CD4-positive, CD25-positive, alpha-beta regulatory T cell (primary cell): ENCODE data around the gene DPYD. TPM values are rescaled to one million over a fixed set of nuclear protein-coding genes. Genes with fewer than 3 reads are reported as not detected.
A peak's percentile ranks its signal among the peaks of the same experiment; 100 is the strongest.

ENCODE experiments used
- ATAC-seq, 2 donors: fragments of 150-1000 bp; cut with Tn5 transposase; one replicate each; pipeline ENCODE4 v1.10.0; 2021; ENCODE audit warnings: low read depth in 2 of 2, moderate number of reproducible peaks in 2 of 2, moderate library complexity in 1 of 2
- DNase-seq, 3 donors: peaks; one replicate each; pipeline versions ENCODE4 v3.0.0 to v3.0.0-alpha.2; 2012 to 2022; ENCODE audit warnings: mixed read lengths in 1 of 3
- H3K27ac ChIP-seq: one replicate; pipeline ENCODE4 v1.7.0; 2013; ENCODE audit warnings: mild to moderate bottlenecking, low read length; ENCODE audit not compliant: insufficient read depth, poor library complexity, severe bottlenecking
- H3K27me3 ChIP-seq: one replicate; pipeline ENCODE4 v1.7.0; 2013; ENCODE audit warnings: low read length; ENCODE audit not compliant: control insufficient read depth, insufficient read depth
- H3K36me3 ChIP-seq: one replicate; pipeline ENCODE4 v1.7.0; 2013; ENCODE audit warnings: mild to moderate bottlenecking, low read length, moderate library complexity; ENCODE audit not compliant: control insufficient read depth, insufficient read depth
- H3K4me1 ChIP-seq: 2 replicates; pipeline ENCODE4 v1.7.0; 2013; ENCODE audit warnings: mild to moderate bottlenecking, low read length; ENCODE audit not compliant: insufficient read depth, control insufficient read depth, poor library complexity, severe bottlenecking
- H3K4me3 ChIP-seq: one replicate; pipeline ENCODE4 v1.7.0; 2013; ENCODE audit warnings: low read depth, mild to moderate bottlenecking, low read length, moderate library complexity
- H3K9me3 ChIP-seq, 2 experiments: 1 replicate in 1 of 2; 2 replicates in 1 of 2; pipeline ENCODE4 v1.7.0; 2013; ENCODE audit warnings: low read length in 2 of 2, mild to moderate bottlenecking in 1 of 2, moderate library complexity in 1 of 2; ENCODE audit not compliant: control insufficient read depth in 2 of 2
- H3K27ac Mint-ChIP-seq, 3 donors: one replicate each; pipeline ENCODE4 v1.8.0; 2020 to 2022; ENCODE audit warnings: mild to moderate bottlenecking in 3 of 3, mixed read lengths in 3 of 3, moderate library complexity in 2 of 3
- H3K27me3 Mint-ChIP-seq: one replicate; pipeline ENCODE4 v1.8.0; 2022; ENCODE audit warnings: mild to moderate bottlenecking, mixed read lengths
- H3K36me3 Mint-ChIP-seq: one replicate; pipeline ENCODE4 v1.8.0; 2020; ENCODE audit warnings: mixed read lengths
- H3K4me1 Mint-ChIP-seq, 4 donors: one replicate each; pipeline ENCODE4 v1.8.0; 2020 to 2022; ENCODE audit warnings: mixed read lengths in 4 of 4, mild to moderate bottlenecking in 1 of 4
- H3K4me3 Mint-ChIP-seq, 4 donors: one replicate each; pipeline ENCODE4 v1.8.0; 2020 to 2022; ENCODE audit warnings: mild to moderate bottlenecking in 4 of 4, mixed read lengths in 4 of 4, moderate library complexity in 3 of 4
- H3K9me3 Mint-ChIP-seq, 7 donors: one replicate each; pipeline ENCODE4 v1.8.0; 2020 to 2022; ENCODE audit warnings: mixed read lengths in 7 of 7, mild to moderate bottlenecking in 3 of 7, moderate library complexity in 2 of 7
- polyA plus RNA-seq, 4 donors: library from polyadenylated mRNA; unstranded; fragments of 300-500 nt; fragmentation: Illumina TruSeq; gene quantifications; one replicate each; pipeline ENCODE4 v1.2.3, GENCODE V29; 2021
- total RNA-seq: library from RNA; stranded (reverse); gene quantifications from one replicate; pipeline ENCODE4 v1.2.3, GENCODE V29; 2022

DPYD gene
- total and polyA plus RNA-seq, 5 donors from 2014 or later: 47.6 to 87.3 (median 55.2) TPM

- H3K4me3 ChIP-seq: no peak overlapping the region
- H3K36me3 ChIP-seq: peaks cover 2% of the 10 kb centered on the region
- no peak overlapping the region for H3K27ac ChIP-seq
- Mint-ChIP-seq H3K9me3 (peaks cover 0 to under 1% (median 0%) of the 10 kb centered on the region in 7 donors), H3K36me3 (peaks cover 12% of the 10 kb centered on the region), H3K4me3 (no peak overlapping the region), H3K27ac (no peak overlapping the region), H3K4me1 (peaks cover 0 to 12% (median 5%) of the 10 kb centered on the region in 4 donors), H3K27me3 (no peaks in the 10 kb centered on the region)
- no peak for DNase-seq
- H3K27me3 ChIP-seq: no peaks in the 10 kb centered on the region
- no peaks in the 10 kb centered on the region for H3K4me1 ChIP-seq
- ATAC-seq: no peak
- H3K9me3 ChIP-seq: no peaks in the 10 kb centered on the region
Observed at GRCh38 chr1:97424209-97424608, 496.6 kb downstream of the DPYD start.

- DNase-seq (no peak), ATAC-seq (no peak)
- Mint-ChIP-seq H3K4me1 (peaks cover 0 to 15% (median 5%) of the 10 kb centered on the region in 4 donors), H3K27me3 (no peaks in the 10 kb centered on the region), H3K36me3 (peaks cover 12% of the 10 kb centered on the region), H3K27ac (no peak overlapping the region), H3K9me3 (peaks cover 0 to 3% (median 0%) of the 10 kb centered on the region in 7 donors), H3K4me3 (no peak overlapping the region)
- Histone ChIP-seq H3K27ac (no peak overlapping the region), H3K4me1 (no peaks in the 10 kb centered on the region), H3K9me3 (no peaks in the 10 kb centered on the region), H3K27me3 (no peaks in the 10 kb centered on the region), H3K36me3 (peaks cover 2% of the 10 kb centered on the region), H3K4me3 (no peak overlapping the region)
Observed at GRCh38 chr1:97423403-97423802, 497.4 kb downstream of the DPYD start.

GRCh38 chr1:97417661-97418060 is 503.2 kb downstream of the DPYD start:
- no peak for ATAC-seq
- H3K27ac ChIP-seq: no peak overlapping the region
- Mint-ChIP-seq H3K27me3 (no peaks in the 10 kb centered on the region), H3K27ac (no peak overlapping the region), H3K4me3 (no peak overlapping the region), H3K9me3 (peaks cover 0 to 3% (median 0%) of the 10 kb centered on the region in 7 donors), H3K4me1 (peaks cover 0 to 3% (median 0%) of the 10 kb centered on the region in 4 donors), H3K36me3 (peaks cover 19% of the 10 kb centered on the region)
- H3K9me3 ChIP-seq: no peaks in the 10 kb centered on the region
- DNase-seq: no peak
- no peaks in the 10 kb centered on the region for H3K27me3 ChIP-seq
- H3K4me3 ChIP-seq: no peak overlapping the region
- H3K4me1 ChIP-seq: no peaks in the 10 kb centered on the region
- H3K36me3 ChIP-seq: peaks cover 2% of the 10 kb centered on the region

GRCh38 chr1:97414682-97415312 is 506.0 kb downstream of the DPYD start:
- no peaks in the 10 kb centered on the region for H3K27me3 Mint-ChIP-seq
- ATAC-seq: no peak
- Histone ChIP-seq H3K9me3 (no peaks in the 10 kb centered on the region), H3K4me3 (no peak overlapping the region), H3K36me3 (no peaks in the 10 kb centered on the region), H3K4me1 (no peaks in the 10 kb centered on the region), H3K27ac (no peak overlapping the region), H3K27me3 (no peaks in the 10 kb centered on the region)
- peaks cover 13% of the 10 kb centered on the region for H3K36me3 Mint-ChIP-seq
- H3K4me3 Mint-ChIP-seq: no peak overlapping the region
- peaks cover 0 to 4% (median 0%) of the 10 kb centered on the region in 7 donors for H3K9me3 Mint-ChIP-seq
- peaks cover 0 to 3% (median 0%) of the 10 kb centered on the region in 4 donors for H3K4me1 Mint-ChIP-seq
- no peak for DNase-seq
- no peak overlapping the region for H3K27ac Mint-ChIP-seq

- DNase-seq (no peak), ATAC-seq (no peak)
- Histone ChIP-seq H3K27ac (no peak overlapping the region), H3K36me3 (no peaks in the 10 kb centered on the region), H3K4me1 (no peaks in the 10 kb centered on the region), H3K27me3 (no peaks in the 10 kb centered on the region), H3K4me3 (no peak overlapping the region), H3K9me3 (no peaks in the 10 kb centered on the region)
- H3K27me3 Mint-ChIP-seq: no peaks in the 10 kb centered on the region
- no peak overlapping the region for H3K27ac Mint-ChIP-seq
- H3K9me3 Mint-ChIP-seq: peaks cover 0 to 4% (median 0%) of the 10 kb centered on the region in 7 donors
- H3K4me3 Mint-ChIP-seq: no peak overlapping the region
- no peaks in the 10 kb centered on the region for H3K4me1 Mint-ChIP-seq
- peaks cover 31% of the 10 kb centered on the region for H3K36me3 Mint-ChIP-seq
Observed at GRCh38 chr1:97412737-97413136, 508.1 kb downstream of the DPYD start.

GRCh38 chr1:97412166-97412565 is 508.7 kb downstream of the DPYD start:
- ATAC-seq: no peak
- no peaks in the 10 kb centered on the region for H3K27me3 Mint-ChIP-seq

GRCh38 chr1:97396463-97396862 is 524.4 kb downstream of the DPYD start:
- no peak for DNase-seq
- Histone ChIP-seq H3K4me3 (no peak overlapping the region), H3K36me3 (no peaks in the 10 kb centered on the region), H3K27ac (no peak overlapping the region), H3K4me1 (no peaks in the 10 kb centered on the region), H3K27me3 (no peaks in the 10 kb centered on the region), H3K9me3 (no peaks in the 10 kb centered on the region)
- Mint-ChIP-seq H3K4me3 (no peak overlapping the region), H3K27ac (no peak overlapping the region), H3K9me3 (peaks cover 0 to 30% (median 6%) of the 10 kb centered on the region in 7 donors), H3K36me3 (peaks cover 16% of the 10 kb centered on the region), H3K27me3 (no peaks in the 10 kb centered on the region), H3K4me1 (peaks cover 0 to 11% (median 4%) of the 10 kb centered on the region in 4 donors)
- no peak for ATAC-seq

More at GRCh38 chr1:97412166-97412565, 508.7 kb downstream of the DPYD start:
- Histone ChIP-seq H3K4me3 (no peak overlapping the region), H3K36me3 (no peaks in the 10 kb centered on the region), H3K4me1 (no peaks in the 10 kb centered on the region), H3K27ac (no peak overlapping the region), H3K9me3 (no peaks in the 10 kb centered on the region), H3K27me3 (no peaks in the 10 kb centered on the region)
- Mint-ChIP-seq H3K27ac (no peak overlapping the region), H3K9me3 (peaks cover 0 to 4% (median 0%) of the 10 kb centered on the region in 7 donors), H3K36me3 (peaks cover 36% of the 10 kb centered on the region), H3K4me1 (no peaks in the 10 kb centered on the region), H3K4me3 (no peak overlapping the region)
- DNase-seq: no peak

- no peaks in the 10 kb centered on the region for H3K27me3 Mint-ChIP-seq
- Histone ChIP-seq H3K9me3 (no peaks in the 10 kb centered on the region), H3K36me3 (no peaks in the 10 kb centered on the region), H3K27me3 (no peaks in the 10 kb centered on the region), H3K27ac (no peak overlapping the region), H3K4me3 (no peak overlapping the region), H3K4me1 (no peaks in the 10 kb centered on the region)
- DNase-seq (no peak), ATAC-seq (no peak)
- peak overlapping the region in 1 of 3 donors; percentile 6 for H3K27ac Mint-ChIP-seq
- H3K36me3 Mint-ChIP-seq: peaks cover 15% of the 10 kb centered on the region
- H3K9me3 Mint-ChIP-seq: peaks cover 0 to 23% (median 7%) of the 10 kb centered on the region in 7 donors
- H3K4me3 Mint-ChIP-seq: no peak overlapping the region
- H3K4me1 Mint-ChIP-seq: peaks cover 0 to 28% (median under 1%) of the 10 kb centered on the region in 4 donors
Observed at GRCh38 chr1:97392701-97393100, 528.1 kb downstream of the DPYD start.
